Fibroblast of villous mesenchyme (primary cell): ENCODE results near the gene MEAK7. TPM values are rescaled to one million over a fixed set of nuclear protein-coding genes. Genes with fewer than 3 reads are reported as not detected.

Experiments used
- DNase-seq: peaks from one replicate; pipeline ENCODE4 v3.0.0-alpha.2; 2010; ENCODE audit warnings: low read depth
- H3K4me3 ChIP-seq: 2 replicates; pipeline ENCODE4 v1.5.1; 2011; ENCODE audit warnings: low read depth, mild to moderate bottlenecking, low read length
- CTCF ChIP-seq: IDR thresholded peaks from 2 replicates; pipeline ENCODE4 v1.5.1; 2012; ENCODE audit warnings: low read depth, mild to moderate bottlenecking, low read length; ENCODE audit not compliant: insufficient read depth
- total RNA-seq: library from RNA; depleted of rRNA; stranded (reverse); fragments of >200 nt; gene quantifications from 2 replicates; pipeline ENCODE4 v1.2.3, GENCODE V29; 2012

Gene MEAK7
- total RNA-seq, 1 donor = 27.2 TPM

DNA sequence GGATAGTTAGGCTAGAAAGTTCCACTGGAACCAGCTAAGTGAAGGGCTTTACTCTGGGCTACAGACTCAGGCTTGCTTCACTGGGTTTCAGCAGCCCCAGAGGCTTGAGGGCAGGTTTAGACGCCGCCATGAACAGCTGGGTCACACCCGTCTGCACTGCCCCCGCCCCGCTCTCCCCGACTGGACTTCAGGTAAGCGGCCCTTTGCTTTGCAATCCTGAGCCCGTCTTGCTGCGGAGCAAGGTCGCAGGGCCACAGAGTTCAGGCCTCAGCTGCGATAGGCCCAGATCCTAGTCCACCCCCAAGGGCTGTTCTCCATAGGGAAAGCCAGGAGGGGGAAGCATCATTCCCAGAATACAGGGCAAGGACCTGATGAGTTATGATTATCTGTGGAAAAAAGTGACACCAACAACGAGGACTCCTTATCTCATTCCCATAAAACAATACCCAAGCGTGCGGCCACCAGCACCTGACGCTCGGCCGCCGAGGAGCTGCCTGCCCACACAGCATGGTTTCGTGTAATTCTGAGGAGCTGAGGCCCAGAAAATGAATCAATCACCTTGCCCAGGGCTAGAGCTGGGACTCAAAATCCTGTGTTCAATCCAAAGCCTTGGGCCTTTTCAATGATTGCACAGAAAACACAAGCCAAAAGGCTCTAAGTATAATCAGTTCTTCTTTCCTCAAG lies 20.4 kb downstream of the MEAK7 start:
- no peak for DNase-seq
- H3K4me3 ChIP-seq = no peak overlapping the region
- TF ChIP-seq CTCF = no peak

DNA sequence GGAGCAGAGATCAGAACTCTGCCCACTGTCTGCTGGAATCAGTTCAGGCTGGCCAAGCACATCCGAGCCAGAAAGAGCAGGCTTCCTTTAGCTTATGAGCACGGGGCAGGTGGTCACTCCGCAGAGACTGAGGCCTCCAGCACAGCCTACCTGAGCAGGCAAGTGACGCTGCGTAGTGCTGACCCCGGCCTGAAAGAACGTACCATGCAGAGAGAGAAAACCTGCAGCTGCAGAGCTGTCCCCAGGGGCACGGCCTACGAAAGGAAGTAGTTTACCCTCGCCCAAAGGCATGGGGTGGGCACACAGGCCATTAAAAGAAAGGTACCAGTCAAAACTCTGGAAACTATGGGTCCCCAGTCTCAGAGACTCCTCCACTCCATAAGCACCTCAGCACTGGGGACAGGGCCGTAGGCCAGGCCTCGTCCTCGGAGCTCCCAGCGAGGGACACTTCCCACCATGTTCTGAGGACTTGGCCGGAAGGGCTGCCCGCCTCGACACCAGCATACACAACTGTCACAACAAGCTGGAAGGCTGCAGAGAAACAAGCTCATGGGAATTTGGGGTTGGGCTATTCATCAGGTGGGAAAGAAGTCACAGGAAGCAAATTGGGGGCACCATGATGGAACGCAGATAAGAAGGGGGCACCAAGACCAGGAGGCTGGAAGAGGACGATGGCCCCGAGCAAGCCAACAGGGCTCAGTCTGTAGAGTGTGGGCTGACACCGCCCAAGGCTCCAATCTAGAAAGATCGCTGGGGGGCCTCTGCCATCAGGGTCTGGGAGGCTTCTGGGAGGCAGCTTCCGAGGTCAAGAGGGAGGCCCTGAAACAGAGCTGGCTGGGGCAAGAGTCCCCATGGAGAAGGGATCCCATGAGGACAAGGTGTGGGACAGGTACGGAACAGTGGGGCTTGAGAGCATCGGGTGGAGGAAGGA lies 21.2 kb downstream of the MEAK7 start:
- no peak for DNase-seq
- no peak overlapping the region for H3K4me3 ChIP-seq
- no peak for TF ChIP-seq CTCF

GRCh38 chr16:84482001-84482891 lies 22.2 kb downstream of the MEAK7 start:
- no peak for DNase-seq
- H3K4me3 ChIP-seq = no peak overlapping the region

DNA sequence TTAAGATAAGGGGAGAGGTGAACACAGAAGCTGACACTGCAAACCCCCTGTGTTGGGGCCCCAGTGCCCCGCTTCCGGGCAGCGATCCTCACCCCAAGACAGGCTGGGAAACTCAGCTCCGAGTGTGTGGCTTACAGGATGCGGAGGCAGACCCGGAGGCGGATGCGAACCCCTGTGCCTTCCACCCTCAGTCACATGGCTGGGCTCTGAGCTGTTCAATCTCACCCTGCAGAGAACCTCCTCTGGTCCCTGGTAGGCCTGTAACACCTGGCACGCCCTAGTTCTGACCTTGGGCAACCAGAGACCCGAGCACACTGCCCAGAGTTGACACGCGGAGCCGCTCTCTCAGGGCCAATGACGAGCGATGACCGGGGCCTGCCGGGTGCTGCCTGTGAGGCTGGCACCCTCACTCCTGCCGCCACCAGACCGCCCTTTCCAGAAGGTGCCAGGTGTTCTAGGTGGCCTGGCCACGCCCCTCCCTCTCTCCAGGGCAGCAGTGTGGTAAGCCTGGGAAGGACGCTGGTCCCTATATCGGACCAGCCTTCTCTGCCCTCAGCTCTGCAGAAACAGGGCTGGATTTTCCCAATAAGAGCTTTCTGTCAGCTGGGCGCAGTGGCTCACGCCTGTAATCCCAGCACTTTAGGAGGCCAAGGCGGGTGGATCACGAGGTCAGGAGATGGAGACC lies 23.3 kb downstream of the MEAK7 start:
- TF ChIP-seq CTCF = no peak
- DNase-seq = no peak

More at GRCh38 chr16:84482001-84482891, 22.2 kb downstream of the MEAK7 start:
- TF ChIP-seq CTCF = no peak

GRCh38 chr16:84479716-84480450 lies 24.6 kb downstream of the MEAK7 start:
- no peak for DNase-seq
- H3K4me3 ChIP-seq = no peak overlapping the region
- no peak for TF ChIP-seq CTCF

More for the DNA sequence above, 23.3 kb downstream of the MEAK7 start:
- H3K4me3 ChIP-seq = no peak overlapping the region
